NCI-H1092 treated with DMSO at 0.1 percent for 48 hours (cell line): ENCODE results near the gene MCM7.
A peak's percentile ranks its signal among the peaks of the same experiment; 100 is the strongest.

ENCODE experiments used
- DNase-seq: peaks from one replicate; lab custom pipeline; 2025; lab: John Stamatoyannopoulos, UW

Gene MCM7

GRCh38 chr7:100093925-100094486 is 7.2 kb downstream of the MCM7 start:
- no peak for DNase-seq

- no peak for DNase-seq
Measured at GRCh38 chr7:100093498-100093897, 7.7 kb downstream of the MCM7 start.

- DNase-seq: no peak
Measured at GRCh38 chr7:100093054-100093453, 8.1 kb downstream of the MCM7 start.

- no peak for DNase-seq
Measured at GRCh38 chr7:100091411-100092181, 9.6 kb downstream of the MCM7 start.

- no peak for DNase-seq
Measured at GRCh38 chr7:100090527-100091410, 10.4 kb downstream of the MCM7 start.

- DNase-seq: no peak
Measured at GRCh38 chr7:100089458-100090196, 11.6 kb downstream of the MCM7 start.

- DNase-seq: peak; percentile 79
Measured at GRCh38 chr7:100088621-100089457, 12.4 kb downstream of the MCM7 start, which contains the start of gene COPS6. Gene COPS6, plus strand, starts transcription at chr7:100088969. Its CDS starts 22 bp downstream, at chr7:100088991.

GRCh38 chr7:100088095-100088620 is 13.0 kb downstream of the MCM7 start:
- DNase-seq: no peak

GRCh38 chr7:100087055-100087750 is 14.0 kb downstream of the MCM7 start:
- no peak for DNase-seq

GRCh38 chr7:100085515-100085914 is 15.7 kb downstream of the MCM7 start:
- DNase-seq: no peak

GRCh38 chr7:100082978-100083377 is 18.2 kb downstream of the MCM7 start:
- no peak for DNase-seq

GRCh38 chr7:100081535-100082102 is 19.6 kb downstream of the MCM7 start, which contains the start of gene ZNF3:
Gene ZNF3, minus strand, starts transcription at chr7:100081723. Its CDS starts 4,366 bp downstream, at chr7:100077357.
- peak; percentile 99 for DNase-seq

- peak; percentile 54 for DNase-seq
Measured at GRCh38 chr7:100080907-100081534, 20.2 kb downstream of the MCM7 start.

GRCh38 chr7:100079024-100079560 is 22.1 kb downstream of the MCM7 start:
- DNase-seq: no peak

GRCh38 chr7:100077205-100077604 is 24.0 kb downstream of the MCM7 start:
- no peak for DNase-seq

GRCh38 chr7:100075418-100075817 is 25.8 kb downstream of the MCM7 start:
- DNase-seq: no peak

GRCh38 chr7:100074841-100075240 is 26.4 kb downstream of the MCM7 start:
- no peak for DNase-seq

GRCh38 chr7:100072462-100072861 is 28.7 kb downstream of the MCM7 start:
- no peak for DNase-seq
